Measurements from ENCODE around the gene STAC2.

Gene STAC2

GRCh38 chr17:39204245-39204644, 21.5 kb downstream of the STAC2 start:
- peaks cover 51% of the 10 kb centered on the region for H3K36me3 ChIP-seq (ENCODE audit: control insufficient read depth, low read length)

GRCh38 chr17:39200957-39201510, 24.7 kb downstream of the STAC2 start:
- Histone ChIP-seq H4K20me1 (ENCODE audit: control insufficient read depth, insufficient read depth, low read depth, low read length) (peaks cover 13% of the 10 kb centered on the region), H3K4me2 (ENCODE audit: low read length) (peak overlapping the region; percentile 98), H3K4me1 (ENCODE audit: control insufficient read depth, low read length) (peaks cover 67% of the 10 kb centered on the region), H3K27ac (ENCODE audit: low read depth, low read length) (peak overlapping the region; percentile 92), H3F3A (ENCODE audit: control insufficient read depth, insufficient read depth) (peaks cover 69% of the 10 kb centered on the region), H3K9me3 (ENCODE audit: control insufficient read depth, insufficient read depth, low read length) (no peaks in the 10 kb centered on the region), H3K79me2 (ENCODE audit: control insufficient read depth, low read length) (peaks cover 45% of the 10 kb centered on the region), H3K36me3 (ENCODE audit: control insufficient read depth, low read length) (peaks cover 57% of the 10 kb centered on the region), H3K27me3 (ENCODE audit: control insufficient read depth, low read length) (no peaks in the 10 kb centered on the region), H3K9me2 (replicated peaks; ENCODE audit: control insufficient read depth, low read length) (no peaks in the 10 kb centered on the region), H3K4me3 (ENCODE audit: low read length) (peak overlapping the region; percentile 100)
- no peak for TF ChIP-seq EZH2phosphoT487 (IDR thresholded peaks at IDR 0.05; ENCODE audit: borderline replicate concordance, low read length)
- no peak for TF ChIP-seq CTCF (IDR thresholded peaks at IDR 0.05; ENCODE audit: low read depth, low read length, poor library complexity, severe bottlenecking)

More at GRCh38 chr17:39204245-39204644, 21.5 kb downstream of the STAC2 start:
- H3K4me2 ChIP-seq (ENCODE audit: low read length): peak overlapping the region; percentile 11; the same call in 1 of the 2 replicates
- H3K9me3 ChIP-seq (ENCODE audit: control insufficient read depth, insufficient read depth, low read length): no peaks in the 10 kb centered on the region
- H3K4me1 ChIP-seq (ENCODE audit: control insufficient read depth, low read length): peaks cover 73% of the 10 kb centered on the region
- no peak overlapping the region for H3K4me3 ChIP-seq (ENCODE audit: low read length)
- peaks cover 8% of the 10 kb centered on the region; the same call in 1 of the 2 replicates for H4K20me1 ChIP-seq (ENCODE audit: control insufficient read depth, insufficient read depth, low read depth, low read length)
- peaks cover 30% of the 10 kb centered on the region for H3K79me2 ChIP-seq (ENCODE audit: control insufficient read depth, low read length)
- no peak for TF ChIP-seq EZH2phosphoT487 (IDR thresholded peaks at IDR 0.05; ENCODE audit: borderline replicate concordance, low read length)
- no peak for TF ChIP-seq CTCF (IDR thresholded peaks at IDR 0.05; ENCODE audit: low read depth, low read length, poor library complexity, severe bottlenecking)
- no peaks in the 10 kb centered on the region for H3K9me2 ChIP-seq (replicated peaks; ENCODE audit: control insufficient read depth, low read length)
- H3K27ac ChIP-seq (ENCODE audit: low read depth, low read length): peak overlapping the region; percentile 31; the same call in 1 of the 2 replicates
- H3F3A ChIP-seq (ENCODE audit: control insufficient read depth, insufficient read depth): peaks cover 72% of the 10 kb centered on the region
- no peaks in the 10 kb centered on the region for H3K27me3 ChIP-seq (ENCODE audit: control insufficient read depth, low read length)

- no peaks in the 10 kb centered on the region for H3K9me3 ChIP-seq (ENCODE audit: control insufficient read depth, insufficient read depth, low read length)
- peaks cover 13% of the 10 kb centered on the region for H4K20me1 ChIP-seq (ENCODE audit: control insufficient read depth, insufficient read depth, low read depth, low read length)
Measured at GRCh38 chr17:39200070-39200879, 25.5 kb downstream of the STAC2 start, which contains the start of gene RPL19. Gene RPL19, plus strand, starts transcription at chr17:39200283. Its CDS starts 62 bp downstream, at chr17:39200345.

More at GRCh38 chr17:39200070-39200879, 25.5 kb downstream of the STAC2 start, which contains the start of gene RPL19:
- H3K4me3 ChIP-seq (ENCODE audit: low read length): peak within 1 kb of the TSS; percentile 100
- peak within 1 kb of the TSS; percentile 92 for H3K27ac ChIP-seq (ENCODE audit: low read depth, low read length)
- H3F3A ChIP-seq (ENCODE audit: control insufficient read depth, insufficient read depth): peaks cover 64% of the 10 kb centered on the region
- peak within 1 kb of the TSS; percentile 98 for H3K4me2 ChIP-seq (ENCODE audit: low read length)
- peaks cover 64% of the 10 kb centered on the region for H3K36me3 ChIP-seq (ENCODE audit: control insufficient read depth, low read length)
- peaks cover 52% of the 10 kb centered on the region for H3K79me2 ChIP-seq (ENCODE audit: control insufficient read depth, low read length)
- TF ChIP-seq CTCF (IDR thresholded peaks at IDR 0.05; ENCODE audit: low read depth, low read length, poor library complexity, severe bottlenecking) (no peak), EZH2phosphoT487 (IDR thresholded peaks at IDR 0.05; ENCODE audit: borderline replicate concordance, low read length) (no peak)
- no peaks in the 10 kb centered on the region for H3K9me2 ChIP-seq (replicated peaks; ENCODE audit: control insufficient read depth, low read length)
- no peaks in the 10 kb centered on the region for H3K27me3 ChIP-seq (ENCODE audit: control insufficient read depth, low read length)
- H3K4me1 ChIP-seq (ENCODE audit: control insufficient read depth, low read length): peaks cover 73% of the 10 kb centered on the region

Measured in DOHH2 (cell line).